ENCODE measurements around the gene CCDC167.
A peak's percentile ranks its signal among the peaks of the same experiment; 100 is the strongest.

CCDC167 gene

GRCh38 chr6:37492991-37493660, 6.6 kb downstream of the CCDC167 start:
- no peak for TF ChIP-seq CTCF (IDR thresholded peaks at IDR 0.05; ENCODE audit: low read depth, low read length)
- H3K4me3 ChIP-seq (ENCODE audit: low read depth, low read length), result no peak overlapping the region
- in situ Hi-C loops (cut with HindIII; ENCODE audit: low sequenced_read_pairs), result no loop called here
- DNase-seq (ENCODE audit: low read depth, low spot score), result no peak

- TF ChIP-seq CTCF (IDR thresholded peaks at IDR 0.05; ENCODE audit: low read depth, low read length), result no peak
- DNase-seq (ENCODE audit: low read depth, low spot score), result no peak
- in situ Hi-C loops (cut with HindIII; ENCODE audit: low sequenced_read_pairs), result no loop called here
- no peak overlapping the region for H3K4me3 ChIP-seq (ENCODE audit: low read depth, low read length)
Measured at GRCh38 chr6:37492236-37492972, 7.3 kb downstream of the CCDC167 start.

GRCh38 chr6:37491830-37492208, 7.9 kb downstream of the CCDC167 start:
- no peak overlapping the region for H3K4me3 ChIP-seq (ENCODE audit: low read depth, low read length)
- in situ Hi-C loops (cut with HindIII; ENCODE audit: low sequenced_read_pairs), result no loop called here
- no peak for DNase-seq (ENCODE audit: low read depth, low spot score)
- TF ChIP-seq CTCF (IDR thresholded peaks at IDR 0.05; ENCODE audit: low read depth, low read length), result no peak

GRCh38 chr6:37491171-37491829, 8.4 kb downstream of the CCDC167 start:
- DNase-seq (ENCODE audit: low read depth, low spot score), result no peak
- in situ Hi-C loops (cut with HindIII; ENCODE audit: low sequenced_read_pairs), result no loop called here
- no peak overlapping the region for H3K4me3 ChIP-seq (ENCODE audit: low read depth, low read length)
- TF ChIP-seq CTCF (IDR thresholded peaks at IDR 0.05; ENCODE audit: low read depth, low read length), result no peak

GRCh38 chr6:37490536-37491170, 9.0 kb downstream of the CCDC167 start:
- in situ Hi-C loops (cut with HindIII; ENCODE audit: low sequenced_read_pairs), result no loop called here
- no peak for DNase-seq (ENCODE audit: low read depth, low spot score)
- TF ChIP-seq CTCF (IDR thresholded peaks at IDR 0.05; ENCODE audit: low read depth, low read length), result no peak
- H3K4me3 ChIP-seq (ENCODE audit: low read depth, low read length), result no peak overlapping the region

- no peak for DNase-seq (ENCODE audit: low read depth, low spot score)
- in situ Hi-C loops (cut with HindIII; ENCODE audit: low sequenced_read_pairs), result no loop called here
- no peak overlapping the region for H3K4me3 ChIP-seq (ENCODE audit: low read depth, low read length)
- TF ChIP-seq CTCF (IDR thresholded peaks at IDR 0.05; ENCODE audit: low read depth, low read length), result peak; percentile 29
Measured at GRCh38 chr6:37489697-37490336, 9.9 kb downstream of the CCDC167 start.
